ENCODE results near the gene UBE2L5. TPM values are rescaled to one million over a fixed set of nuclear protein-coding genes. Genes with fewer than 3 reads are reported as not detected.

The UBE2L5 gene
- 0.08 TPM in 1 of 2 replicates, not detected in the other for total RNA-seq (2014; rRNA removed; shearing (Covaris generic))
- not detected in 2 replicates for polyA plus RNA-seq (2015; cell fraction: cytosol; rRNA removed)
- polyA plus RNA-seq (2015; cell fraction: nucleus; rRNA removed), result not detected in 2 replicates

DNA sequence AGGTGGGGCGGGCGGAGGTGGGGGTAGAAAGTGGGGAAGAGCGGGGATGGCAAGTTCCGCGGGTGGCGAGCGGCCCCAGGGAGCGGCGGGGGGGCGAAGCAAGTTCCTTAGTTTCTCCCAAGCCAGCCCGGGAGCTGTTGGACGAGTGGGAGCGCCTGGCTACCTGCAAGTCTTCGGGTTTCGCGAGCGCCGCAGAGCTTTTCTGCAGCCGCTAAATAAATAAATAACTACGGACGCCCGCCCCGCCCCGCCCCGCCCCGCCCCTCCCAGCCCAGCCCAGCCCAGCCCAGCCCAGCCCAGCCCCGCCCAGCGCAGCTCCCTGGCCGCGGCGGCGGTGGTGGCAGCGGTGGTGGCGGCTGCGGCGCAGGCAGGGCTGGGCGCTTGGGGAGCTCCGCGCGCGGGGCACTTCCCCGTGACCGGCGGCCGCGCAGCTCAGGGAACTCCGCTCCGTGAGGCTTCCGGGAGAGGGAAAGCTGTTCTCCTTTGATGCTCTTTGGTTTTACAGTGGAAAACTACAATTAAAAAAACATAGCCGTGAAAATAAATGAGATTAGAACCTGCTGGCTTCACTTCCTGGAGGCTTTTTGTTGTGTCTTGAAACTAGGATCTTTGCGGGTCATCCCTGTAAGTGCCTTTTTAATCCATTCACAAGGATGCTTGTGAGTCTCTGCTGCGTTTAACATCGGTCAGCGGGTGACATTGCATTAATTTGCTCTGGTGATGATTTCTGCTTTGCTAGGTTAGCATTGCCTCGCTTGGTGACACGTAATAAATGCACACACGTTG, at the start of gene UBE2L5:
UBE2L5 (plus strand) TSS at position 440 of the 786 bp plus-strand sequence. CDS start 5,498 bp downstream, outside the sequence.
- DNase-seq (ENCODE audit: low read depth), result peak; percentile 51

DNA sequence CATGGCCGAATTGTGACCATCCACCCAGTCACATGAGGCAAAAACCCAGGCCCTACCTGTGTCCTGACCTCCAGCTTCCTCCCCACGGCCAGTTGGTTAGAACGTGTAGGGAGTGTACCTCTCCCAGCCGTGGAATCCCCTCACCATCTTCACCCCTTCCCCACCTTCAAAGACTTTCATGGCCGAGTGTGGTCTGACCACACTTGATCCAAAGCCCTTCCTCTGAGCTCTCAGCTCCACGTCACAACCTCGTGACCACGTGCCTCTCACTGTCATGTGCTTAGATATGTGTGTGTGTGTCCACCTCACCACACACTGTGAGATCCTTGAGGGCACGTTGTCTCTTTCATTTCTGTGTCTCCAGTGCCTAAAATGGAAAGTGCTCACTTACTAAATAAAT, 48.6 kb upstream of the UBE2L5 start:
- DNase-seq (ENCODE audit: low read depth), result no peak

DNA sequence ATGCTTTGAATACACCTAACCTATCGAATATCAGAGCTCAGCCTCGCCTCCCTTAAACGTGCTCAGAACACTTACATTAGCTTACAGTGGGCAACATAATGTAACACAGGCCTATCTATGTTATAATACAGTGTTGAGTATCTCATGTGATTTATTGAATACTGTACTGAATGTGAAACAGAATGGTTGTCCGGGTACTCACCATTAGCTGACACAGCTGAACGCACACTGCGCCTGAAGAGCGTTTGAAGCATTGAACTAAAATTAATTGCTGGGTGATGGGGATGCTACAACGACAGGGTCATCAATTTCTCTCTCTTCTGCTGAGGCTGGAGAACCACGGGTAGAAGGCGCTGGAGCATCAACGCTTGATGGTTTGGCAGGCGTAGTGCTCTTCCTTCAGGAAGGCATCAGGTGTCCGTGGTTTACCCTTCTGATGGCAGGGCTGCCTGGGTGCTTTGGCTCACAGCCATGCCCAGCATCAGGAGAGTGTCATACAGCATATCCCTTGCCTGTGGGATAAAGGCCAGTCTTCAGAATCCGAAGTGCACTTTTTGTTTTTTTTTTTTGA, 46.9 kb upstream of the UBE2L5 start:
- DNase-seq (ENCODE audit: low read depth), result no peak

DNA sequence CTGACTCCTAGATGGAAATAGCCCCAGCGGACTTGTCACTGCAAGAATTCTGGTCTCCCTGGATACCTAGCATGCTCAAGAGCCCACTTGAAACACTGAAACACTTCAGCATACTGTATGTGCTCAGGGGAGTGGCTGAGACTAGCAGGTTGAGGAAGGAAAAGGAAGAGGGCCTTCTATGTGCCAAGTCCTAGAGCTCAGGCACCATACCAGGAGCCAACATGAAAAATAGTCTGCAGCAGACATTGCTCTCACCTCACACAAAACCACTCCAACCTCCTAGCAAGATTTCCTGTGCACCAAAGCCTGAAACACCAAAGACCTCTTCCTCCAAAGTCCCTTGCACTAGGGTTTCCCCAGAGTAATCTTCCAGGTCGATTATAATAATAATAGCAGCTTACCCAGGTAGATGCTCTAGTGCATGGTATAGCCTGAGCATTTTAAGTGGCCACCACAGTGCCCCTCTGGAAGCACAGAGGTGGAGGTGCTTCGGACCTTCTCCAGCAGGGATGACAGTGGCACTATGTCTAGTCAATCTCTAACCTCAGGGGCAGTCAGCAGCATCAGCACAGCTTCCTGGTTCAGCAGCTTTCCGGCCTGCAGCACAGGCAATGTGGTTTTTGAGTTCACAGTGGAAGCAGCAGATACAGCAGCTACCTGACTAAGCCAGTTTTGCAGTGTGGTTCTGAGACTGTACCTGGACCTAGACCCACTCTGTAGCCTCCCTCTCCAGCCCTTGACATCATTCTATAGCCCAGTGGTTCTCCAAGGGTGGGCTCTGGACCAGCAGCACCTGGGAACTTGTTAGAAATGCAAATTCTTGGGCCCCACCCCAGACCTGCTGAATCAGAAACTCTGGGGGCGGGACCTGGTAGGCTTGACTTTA, 45.6 kb upstream of the UBE2L5 start:
- DNase-seq (ENCODE audit: low read depth), result no peak

DNA sequence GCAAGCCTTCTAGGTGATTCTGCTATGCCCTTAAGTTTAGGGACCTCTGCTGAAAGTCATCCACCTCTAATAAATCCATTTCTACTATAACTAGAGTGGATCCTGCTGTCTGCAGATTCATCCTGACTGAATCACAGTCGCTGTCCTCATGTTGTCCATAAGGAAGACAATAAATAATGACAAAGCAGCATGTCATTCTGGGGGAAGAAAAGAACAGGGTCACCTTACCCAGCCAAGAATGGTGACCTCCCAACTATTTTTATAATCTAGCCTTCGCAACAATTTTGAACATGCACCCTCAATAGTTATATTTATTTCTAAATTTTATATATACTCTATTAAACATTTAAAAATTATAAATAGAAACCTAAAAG, 45.0 kb upstream of the UBE2L5 start:
- DNase-seq (ENCODE audit: low read depth), result no peak

DNA sequence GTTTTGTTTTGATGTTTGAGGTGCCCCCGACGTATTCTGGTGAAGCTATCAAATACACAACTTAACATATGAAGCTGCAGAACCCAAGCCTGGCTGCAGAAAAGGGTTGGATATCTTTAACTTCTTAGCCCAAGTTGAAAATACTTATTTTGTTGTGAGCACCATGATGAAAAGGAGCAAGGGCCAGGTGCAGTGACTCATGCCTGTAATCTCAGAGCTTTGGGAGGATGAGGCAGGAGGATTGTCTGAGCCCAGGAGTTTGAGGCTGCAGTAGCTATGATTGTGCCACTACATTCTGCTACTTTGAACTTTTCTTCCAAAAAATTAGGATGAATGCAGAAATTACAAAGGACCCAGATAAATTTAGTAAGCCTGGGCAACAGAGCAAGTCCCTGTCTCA, 44.1 kb upstream of the UBE2L5 start:
- DNase-seq (ENCODE audit: low read depth), result no peak

DNA sequence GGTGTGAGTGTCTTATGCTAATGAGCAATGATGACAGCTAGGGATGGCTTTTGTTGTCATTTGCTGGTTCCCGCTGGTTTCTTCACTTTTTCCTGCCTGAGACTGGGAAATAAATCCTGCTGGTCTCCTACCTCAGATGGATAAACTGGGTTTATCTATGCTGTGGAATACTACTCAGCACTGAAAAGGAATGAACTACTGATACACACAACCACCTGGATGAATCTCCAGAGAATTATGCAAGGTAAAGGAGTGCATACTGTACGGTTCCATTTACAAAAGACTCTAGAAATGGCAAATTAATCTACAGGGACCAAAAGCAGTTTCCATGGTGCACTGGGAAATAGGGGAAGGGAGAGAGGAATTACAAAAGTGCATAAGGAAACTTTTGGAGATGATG, 41.2 kb upstream of the UBE2L5 start:
- no peak for DNase-seq (ENCODE audit: low read depth)

DNA sequence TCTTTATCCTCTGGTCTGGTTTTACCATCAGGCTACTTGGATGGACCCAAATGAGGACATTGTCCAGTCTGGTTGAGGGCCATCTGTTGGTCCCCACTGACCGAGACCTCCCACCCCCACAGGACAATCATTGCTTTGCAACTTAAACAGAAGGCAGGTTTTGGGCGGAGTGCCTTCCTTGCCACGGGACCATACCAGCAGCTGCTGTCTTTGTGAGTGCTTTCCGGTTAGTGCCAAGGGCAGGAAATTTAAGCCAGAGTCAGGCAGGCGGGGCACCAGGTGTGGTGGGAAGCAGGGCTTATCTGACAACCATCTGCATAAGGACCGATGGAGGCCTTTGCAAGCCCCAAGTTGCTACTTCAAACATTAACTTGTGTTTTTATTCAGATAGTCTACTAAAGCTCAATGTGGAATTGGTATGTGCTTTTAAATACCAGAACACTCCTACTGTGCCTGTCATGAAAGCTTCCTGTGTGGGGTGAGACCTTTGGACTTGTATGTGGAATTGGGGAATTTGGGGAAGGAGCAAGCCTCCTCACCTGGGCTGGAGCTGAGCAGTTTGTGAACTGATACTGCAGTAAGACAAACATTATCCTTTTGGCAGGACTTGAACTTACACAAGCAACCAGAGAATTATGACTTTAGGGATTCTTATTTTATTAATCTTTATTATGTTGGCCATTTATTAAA, 39.3 kb upstream of the UBE2L5 start:
- no peak for DNase-seq (ENCODE audit: low read depth)

DNA sequence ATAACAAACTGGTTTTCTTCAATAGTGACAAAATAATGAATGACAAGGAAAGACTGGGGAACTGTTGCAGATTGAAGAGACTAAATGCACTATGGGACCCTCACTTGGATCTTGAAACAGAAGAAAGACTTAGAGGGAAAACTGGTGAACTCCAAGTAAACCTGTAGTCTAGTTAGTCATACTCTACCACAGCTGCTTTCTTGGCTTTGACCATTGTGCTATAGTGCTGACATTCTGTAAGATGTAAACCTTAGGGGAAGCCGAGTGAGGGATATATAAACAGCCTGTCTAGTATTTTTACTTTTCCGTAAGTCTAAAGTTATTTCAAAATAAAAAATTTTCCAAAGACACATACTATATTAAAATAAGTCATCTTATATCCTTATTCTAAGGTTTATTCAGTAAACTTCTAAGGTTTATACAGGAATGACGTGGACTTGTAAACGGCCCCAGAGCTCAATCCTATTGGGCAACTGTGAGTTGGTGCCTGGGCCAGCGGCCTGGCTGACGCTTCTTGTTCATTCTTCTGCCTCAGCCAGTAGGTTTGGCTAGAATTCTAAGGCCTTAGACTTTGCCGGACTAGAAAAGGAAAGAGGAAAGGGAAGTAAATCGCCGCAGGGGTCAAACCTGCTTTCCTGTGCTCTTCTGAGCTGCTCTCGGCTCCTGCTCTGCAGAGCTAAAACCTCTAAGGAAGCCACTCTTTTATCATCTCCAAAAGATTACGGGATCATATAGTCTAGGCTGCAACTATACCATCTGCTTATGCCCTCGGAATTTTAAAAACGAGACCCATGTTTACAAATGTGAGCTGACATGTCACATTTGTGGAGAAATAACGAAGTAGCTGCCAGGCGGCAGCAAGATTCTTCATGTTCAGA, 33.6 kb upstream of the UBE2L5 start:
- DNase-seq (ENCODE audit: low read depth), result no peak

DNA sequence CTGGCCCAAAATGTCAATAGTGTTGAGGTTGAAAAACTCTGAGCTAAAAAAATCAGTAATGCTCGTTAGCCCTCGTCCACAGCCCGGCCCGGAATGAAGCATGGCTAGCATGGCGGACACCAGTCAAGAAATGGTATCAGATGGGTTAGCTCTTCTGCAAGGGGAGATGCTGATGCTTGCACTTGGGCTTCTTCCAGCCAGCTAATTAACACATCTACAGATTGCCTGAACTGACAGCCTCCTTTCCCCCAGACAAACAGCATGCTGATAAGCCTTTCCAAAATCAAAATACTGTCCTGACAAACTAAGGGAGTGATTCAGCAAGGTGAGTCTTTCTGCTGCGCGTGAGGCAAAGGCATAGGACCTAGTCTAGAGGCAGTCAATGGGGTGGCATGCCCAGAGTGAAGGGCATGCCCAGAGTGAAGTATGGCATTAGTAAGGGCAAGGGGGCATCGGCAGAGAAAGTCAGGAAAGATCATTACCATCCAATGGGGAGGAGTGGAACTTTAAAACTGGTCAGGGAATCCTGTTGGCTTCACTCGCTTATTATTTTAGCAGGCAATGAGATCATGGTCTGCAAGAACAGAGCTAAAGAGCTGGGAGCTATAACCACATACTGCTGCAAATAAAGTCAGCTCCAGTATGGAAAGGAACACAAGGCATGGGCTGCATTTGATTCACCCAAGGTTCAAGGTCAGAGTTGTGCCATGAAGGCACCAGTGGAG, 30.2 kb upstream of the UBE2L5 start:
- no peak for DNase-seq (ENCODE audit: low read depth)

DNA sequence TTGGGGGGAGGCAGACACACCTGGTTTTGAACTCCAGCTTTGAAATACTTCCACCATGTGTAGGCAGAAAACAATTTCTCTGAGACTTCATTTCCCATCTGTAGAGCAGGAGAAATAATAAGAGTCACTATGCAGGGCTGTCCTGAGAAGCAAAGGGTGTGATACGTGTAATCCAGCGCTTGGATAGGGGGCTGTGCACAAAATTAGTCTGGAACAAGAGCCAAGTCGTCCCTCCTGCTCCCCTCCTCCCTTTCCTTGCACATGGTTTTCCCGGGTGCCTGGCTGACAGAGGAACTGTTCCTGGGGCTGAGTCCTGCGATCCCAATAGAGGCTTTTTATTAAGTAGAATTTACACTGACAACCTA, 29.6 kb upstream of the UBE2L5 start:
- DNase-seq (ENCODE audit: low read depth), result no peak

DNA sequence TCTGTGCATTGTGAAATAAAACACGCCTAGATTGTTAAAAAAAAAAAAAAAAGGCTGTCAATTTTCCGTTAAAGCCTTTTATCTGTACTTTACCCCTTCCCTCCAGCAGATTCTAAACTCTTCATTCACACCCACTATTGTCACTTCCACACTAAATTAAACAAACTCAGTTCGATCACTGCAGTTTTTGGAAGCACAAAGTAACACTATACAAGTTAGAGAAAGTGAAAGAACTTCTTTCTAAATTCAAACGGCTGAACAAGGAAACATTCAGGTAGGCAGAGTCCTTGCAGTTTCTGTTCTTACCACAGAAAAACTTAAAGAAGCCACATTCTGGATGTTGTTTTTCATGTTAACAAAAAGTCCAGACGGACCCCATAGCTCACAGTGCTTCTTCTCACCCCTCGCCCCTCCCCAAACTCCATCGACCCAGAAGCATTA, 27.5 kb upstream of the UBE2L5 start:
- peak; percentile 21 for DNase-seq (ENCODE audit: low read depth)

DNA sequence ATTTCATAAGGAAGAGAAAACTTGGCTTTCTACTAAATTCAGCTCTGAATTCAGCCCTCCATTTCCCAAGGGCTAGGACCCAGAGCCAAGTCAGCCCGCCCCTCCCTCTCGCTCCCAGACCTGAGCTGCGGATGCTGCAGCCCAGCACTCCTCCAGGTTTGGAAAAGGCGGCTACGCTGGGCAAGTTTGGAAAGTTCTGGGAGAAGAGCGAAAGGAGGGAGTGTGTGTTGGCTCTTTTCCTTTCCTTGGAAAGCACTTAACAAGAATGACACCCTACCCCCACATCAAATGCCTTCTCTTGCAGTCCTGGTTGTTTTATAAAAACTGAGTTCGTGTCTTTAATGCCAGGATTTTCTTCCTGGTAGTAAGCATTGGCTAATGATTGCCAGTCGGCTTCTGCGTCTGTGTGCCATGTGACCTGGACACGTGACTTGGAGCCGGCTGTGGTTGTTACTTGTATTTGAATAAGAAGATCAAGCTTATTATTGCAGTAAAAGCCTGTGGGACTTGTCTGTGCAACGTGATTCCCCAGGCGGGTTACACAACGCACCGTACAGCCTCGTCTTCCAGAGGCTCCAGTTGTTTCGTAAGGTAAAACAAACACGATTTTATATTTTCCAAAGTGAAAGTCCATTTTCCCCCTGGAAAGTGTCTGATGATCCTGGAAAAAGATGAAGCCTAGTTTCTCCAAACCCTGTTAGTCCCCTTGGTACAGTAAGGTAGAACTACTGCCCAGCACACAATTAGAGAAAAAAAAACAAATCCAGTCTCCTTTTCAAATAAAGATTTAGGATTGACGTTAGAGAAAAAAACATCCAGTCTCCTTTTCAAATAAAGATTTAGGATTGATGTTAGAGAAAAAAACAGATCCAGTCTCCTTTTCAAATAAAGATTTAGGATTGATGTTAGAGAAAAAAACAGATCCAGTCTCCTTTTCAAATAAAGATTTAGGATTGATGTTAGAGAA, 26.8 kb upstream of the UBE2L5 start:
- peak; percentile 82 for DNase-seq (ENCODE audit: low read depth)

DNA sequence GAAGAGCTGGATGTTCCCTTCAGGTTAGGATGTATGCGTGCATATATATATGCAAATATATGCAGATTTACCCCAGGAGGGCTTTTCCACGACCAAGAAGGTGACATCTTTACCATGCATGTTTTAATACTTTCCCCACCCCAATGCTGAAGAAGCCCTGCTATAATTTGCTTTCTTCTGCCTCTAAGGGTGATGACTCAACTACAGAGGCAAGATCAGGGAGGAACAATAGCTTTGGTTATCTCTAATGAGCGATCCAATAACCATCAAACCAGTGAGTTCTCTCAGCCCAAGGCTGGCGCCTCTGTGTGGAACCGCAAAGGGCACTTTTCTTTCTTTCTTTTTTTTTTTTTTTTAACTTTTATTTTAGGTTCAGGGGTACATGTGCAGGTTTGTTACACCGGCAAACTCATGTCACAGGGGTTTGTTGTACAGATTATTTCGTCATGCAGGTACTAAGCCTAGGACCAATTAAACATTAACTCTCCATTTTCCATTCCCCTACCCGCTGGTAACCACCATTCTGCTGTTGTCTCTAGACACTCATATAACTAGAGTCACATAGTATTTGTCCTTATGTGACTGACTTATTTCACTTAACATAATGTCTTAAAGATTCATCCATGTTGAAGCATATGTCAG, 25.7 kb upstream of the UBE2L5 start:
- DNase-seq (ENCODE audit: low read depth), result peak; percentile 41

DNA sequence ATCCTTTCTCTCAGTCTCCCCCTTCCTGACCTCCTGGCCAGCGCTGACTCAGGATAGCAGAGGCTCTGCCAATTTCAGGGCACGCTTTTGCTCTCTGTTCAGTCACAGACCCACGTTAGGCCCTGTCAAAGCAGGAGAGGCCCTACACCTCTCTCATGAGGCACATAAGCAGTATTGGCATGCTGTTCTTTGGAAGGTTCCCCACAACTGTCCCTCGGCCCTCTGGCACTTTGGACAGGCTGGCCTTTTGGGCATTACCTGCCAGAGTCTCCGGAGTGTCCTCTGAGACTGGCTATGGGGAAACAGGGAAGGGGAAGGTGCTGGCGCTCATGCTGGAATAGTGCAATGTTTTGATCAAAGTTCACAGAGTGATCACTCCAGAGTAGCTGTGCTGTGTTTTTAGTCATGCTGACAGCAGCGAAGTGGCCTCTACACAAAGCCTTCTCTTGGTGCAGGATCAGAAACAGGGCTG, 23.7 kb upstream of the UBE2L5 start:
- no peak for DNase-seq (ENCODE audit: low read depth)

DNA sequence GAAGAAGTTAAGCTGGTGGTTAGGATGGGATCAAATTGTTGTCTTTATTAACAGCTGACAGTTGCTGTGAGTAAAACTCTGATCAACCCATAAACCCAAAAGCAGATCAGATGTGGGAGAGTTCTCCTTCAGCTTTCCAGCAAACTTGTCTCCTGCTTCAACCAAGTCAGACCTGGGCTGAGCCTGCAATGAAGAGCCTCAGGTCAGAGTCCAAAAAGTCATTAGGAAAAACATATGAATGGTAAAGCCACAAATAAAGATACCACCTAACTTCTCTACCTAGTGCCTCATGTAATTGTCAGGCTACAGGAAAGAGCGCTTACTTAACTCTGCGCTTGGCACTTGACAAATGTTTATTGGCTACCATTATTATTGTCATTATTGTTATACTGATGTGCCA, 21.9 kb upstream of the UBE2L5 start:
- no peak for DNase-seq (ENCODE audit: low read depth)

DNA sequence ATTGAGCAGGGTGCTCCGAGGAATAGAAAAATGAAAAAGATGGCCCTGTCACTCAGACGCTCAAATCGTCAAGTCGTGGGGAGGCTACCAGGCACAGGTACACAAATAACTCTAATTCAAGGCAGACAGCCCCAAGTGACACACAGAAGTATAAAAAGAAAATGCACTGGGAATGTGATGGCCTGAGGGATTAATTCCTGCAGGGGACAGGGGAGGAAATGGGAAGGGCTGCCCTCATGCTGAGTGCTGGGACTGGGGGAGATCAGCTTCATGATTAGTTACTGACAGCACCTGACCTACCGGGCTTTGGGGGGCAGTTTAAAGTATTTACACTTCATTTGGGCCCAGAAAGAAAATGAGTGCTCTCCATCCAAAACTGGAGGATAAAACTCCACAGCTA, 20.9 kb upstream of the UBE2L5 start:
- DNase-seq (ENCODE audit: low read depth), result no peak

DNA sequence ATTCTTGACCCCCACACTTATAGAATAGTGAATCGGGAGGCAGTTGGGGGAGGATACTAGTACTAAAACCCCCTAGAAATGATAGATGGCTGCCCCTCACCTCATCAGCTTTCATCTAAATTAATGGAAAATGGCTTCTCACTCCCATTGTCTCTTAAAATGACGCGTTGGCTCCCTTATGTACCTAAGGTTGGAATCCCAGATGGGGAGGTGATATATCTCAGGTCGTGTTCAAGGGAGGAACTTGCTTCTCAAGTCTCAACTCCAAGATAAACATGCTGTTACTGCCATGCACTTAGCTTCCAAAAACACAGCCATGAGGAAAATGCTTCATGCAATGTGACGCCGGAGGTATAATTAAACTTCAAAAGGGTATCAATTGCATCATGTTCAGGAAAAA, 18.8 kb upstream of the UBE2L5 start:
- no peak for DNase-seq (ENCODE audit: low read depth)
